Caco-2 (cell line): Measurements from ENCODE around the gene SF3B2. TPM values are rescaled to one million over a fixed set of nuclear protein-coding genes. Genes with fewer than 3 reads are reported as not detected.

Source experiments
- BruUV-seq: library from RNA; stranded (reverse); fragments of 400-500 nt; replicated peaks from 2 replicates; lab custom pipeline; 2021; lab: Mats Ljungman, UMichigan
- CTCF ChIA-PET: fragments of 300-600 bp; sonication (Branson Sonifier 250); formaldehyde crosslinking; loops from one replicate; lab custom pipeline; 2022; ENCODE audit warnings: antibody characterized with exemption; lab: Charles Lee
- POLR2A ChIA-PET: fragments of 300-600 bp; sonication (Branson Sonifier 250); formaldehyde crosslinking; loops from one replicate; lab custom pipeline; 2022; ENCODE audit warnings: antibody characterized with exemption; lab: Charles Lee
- DNase-seq, 2 experiments: peaks; one replicate each; pipeline versions ENCODE4 v3.0.0 to v3.0.0-alpha.2; 2020 to 2022
- H3K27me3 ChIP-seq: replicated peaks from 2 replicates; pipeline ENCODE4 v1.6.0; 2011; ENCODE audit warnings: low read length; ENCODE audit not compliant: control insufficient read depth, insufficient read depth
- H3K36me3 ChIP-seq: 2 replicates; pipeline ENCODE4 v1.5.1; 2011; ENCODE audit warnings: low read length; ENCODE audit not compliant: control insufficient read depth, insufficient read depth
- H3K4me1 ChIP-seq: fragments of 250-450 bp; sonication (Bioruptor Pico); 2 replicates; pipeline ENCODE4 v1.5.1; 2020; ENCODE audit warnings: mild to moderate bottlenecking
- H3K4me3 ChIP-seq: 2 replicates; pipeline ENCODE4 v1.5.1; 2011; ENCODE audit warnings: low read depth, mild to moderate bottlenecking, control low read depth, low read length
- H3K9me3 ChIP-seq: fragments of 250-450 bp; sonication (Bioruptor Pico); 2 replicates; pipeline ENCODE4 v1.5.1; 2020; ENCODE audit warnings: mild to moderate bottlenecking, moderate library complexity
- H3K27ac Mint-ChIP-seq: one replicate; pipeline ENCODE4 v1.8.0; 2022; ENCODE audit warnings: mixed read lengths; ENCODE audit not compliant: unreplicated experiment
- H3K27me3 Mint-ChIP-seq: one replicate; pipeline ENCODE4 v1.8.0; 2022; ENCODE audit warnings: mixed read lengths; ENCODE audit not compliant: insufficient read depth, unreplicated experiment
- H3K36me3 Mint-ChIP-seq: one replicate; pipeline ENCODE4 v1.8.0; 2022; ENCODE audit warnings: mild to moderate bottlenecking, mixed read lengths; ENCODE audit not compliant: insufficient read depth, unreplicated experiment
- H3K4me1 Mint-ChIP-seq: one replicate; pipeline ENCODE4 v1.8.0; 2022; ENCODE audit warnings: low read depth, mixed read lengths; ENCODE audit not compliant: unreplicated experiment
- H3K4me3 Mint-ChIP-seq: one replicate; pipeline ENCODE4 v1.8.0; 2022; ENCODE audit warnings: mild to moderate bottlenecking, moderate library complexity, mixed read lengths; ENCODE audit not compliant: unreplicated experiment
- H3K9me3 Mint-ChIP-seq: one replicate; pipeline ENCODE4 v1.8.0; 2022; ENCODE audit warnings: mixed read lengths; ENCODE audit not compliant: unreplicated experiment
- intact Hi-C: fragments of 100-400 bp; cut with micrococcal nuclease; formaldehyde crosslinking; loops from one replicate; pipeline ENCODE4 v1.10.0; 2022; ENCODE audit not compliant: unreplicated experiment
- total RNA-seq: library from RNA; stranded (reverse); gene quantifications from 2 replicates; pipeline ENCODE4 v1.2.3, GENCODE V29; 2022
- TF ChIP-seq, protein P1 (sequence below), 2 experiments: fragments of 200-600 bp in 1 of 2; IDR thresholded peaks; 1 replicate in 1 of 2; 2 replicates in 1 of 2; pipeline versions ENCODE4 v1.5.1 to v1.8.0; 2011 to 2022; ENCODE audit warnings: antibody characterized with exemption in 1 of 2, control low read depth in 1 of 2, inconsistent platforms in 1 of 2, low read depth in 1 of 2, low read length in 1 of 2, mild to moderate bottlenecking in 1 of 2, moderate library complexity in 1 of 2; ENCODE audit not compliant: insufficient read depth in 1 of 2, severe bottlenecking in 1 of 2, unreplicated experiment in 1 of 2

Gene SF3B2
- total RNA-seq, 1 experiment from 2014 or later: 224 TPM

DNA sequence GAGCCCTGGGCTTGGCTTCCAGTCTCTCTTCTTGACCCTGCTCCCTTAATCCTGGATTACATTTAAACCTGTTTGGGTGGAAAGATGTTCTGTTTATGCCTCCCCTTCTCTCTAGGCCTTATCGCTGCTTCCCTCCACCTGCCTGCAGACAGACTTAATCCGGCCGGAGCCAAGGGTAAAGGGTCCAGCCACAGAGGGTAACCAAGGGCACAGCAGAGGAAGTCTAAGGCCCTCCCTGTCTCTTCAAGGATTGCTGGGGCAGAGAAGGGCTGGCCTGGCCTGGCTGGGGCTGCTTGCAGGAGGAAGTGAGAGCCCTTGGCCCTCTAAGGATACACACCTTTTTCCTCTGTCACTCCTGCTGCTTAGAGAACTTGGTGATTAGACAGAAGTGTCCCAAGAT, 5.3 kb upstream of the SF3B2 start:
- CTCF ChIA-PET: no interaction called here
- Mint-ChIP-seq H3K4me1 (peaks cover 7% of the 10 kb centered on the region), H3K36me3 (no peaks in the 10 kb centered on the region), H3K27ac (no peak overlapping the region), H3K27me3 (no peaks in the 10 kb centered on the region), H3K9me3 (no peaks in the 10 kb centered on the region), H3K4me3 (no peak overlapping the region)
- Histone ChIP-seq H3K4me1 (peaks cover 11% of the 10 kb centered on the region), H3K9me3 (no peaks in the 10 kb centered on the region), H3K36me3 (no peaks in the 10 kb centered on the region), H3K27me3 (no peaks in the 10 kb centered on the region), H3K4me3 (no peak overlapping the region)
- intact Hi-C loops: no loop called here
- DNase-seq: no peak
- TF ChIP-seq, protein P1, sequence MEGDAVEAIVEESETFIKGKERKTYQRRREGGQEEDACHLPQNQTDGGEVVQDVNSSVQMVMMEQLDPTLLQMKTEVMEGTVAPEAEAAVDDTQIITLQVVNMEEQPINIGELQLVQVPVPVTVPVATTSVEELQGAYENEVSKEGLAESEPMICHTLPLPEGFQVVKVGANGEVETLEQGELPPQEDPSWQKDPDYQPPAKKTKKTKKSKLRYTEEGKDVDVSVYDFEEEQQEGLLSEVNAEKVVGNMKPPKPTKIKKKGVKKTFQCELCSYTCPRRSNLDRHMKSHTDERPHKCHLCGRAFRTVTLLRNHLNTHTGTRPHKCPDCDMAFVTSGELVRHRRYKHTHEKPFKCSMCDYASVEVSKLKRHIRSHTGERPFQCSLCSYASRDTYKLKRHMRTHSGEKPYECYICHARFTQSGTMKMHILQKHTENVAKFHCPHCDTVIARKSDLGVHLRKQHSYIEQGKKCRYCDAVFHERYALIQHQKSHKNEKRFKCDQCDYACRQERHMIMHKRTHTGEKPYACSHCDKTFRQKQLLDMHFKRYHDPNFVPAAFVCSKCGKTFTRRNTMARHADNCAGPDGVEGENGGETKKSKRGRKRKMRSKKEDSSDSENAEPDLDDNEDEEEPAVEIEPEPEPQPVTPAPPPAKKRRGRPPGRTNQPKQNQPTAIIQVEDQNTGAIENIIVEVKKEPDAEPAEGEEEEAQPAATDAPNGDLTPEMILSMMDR (IDR thresholded peaks at IDR 0.05; ENCODE audit: insufficient read depth in 1 of 2, low read depth in 1 of 2, low read length in 1 of 2, severe bottlenecking in 1 of 2, unreplicated experiment in 1 of 2): no peak
- no TSS peak for BruUV-seq
- POLR2A ChIA-PET: no interaction called here

DNA sequence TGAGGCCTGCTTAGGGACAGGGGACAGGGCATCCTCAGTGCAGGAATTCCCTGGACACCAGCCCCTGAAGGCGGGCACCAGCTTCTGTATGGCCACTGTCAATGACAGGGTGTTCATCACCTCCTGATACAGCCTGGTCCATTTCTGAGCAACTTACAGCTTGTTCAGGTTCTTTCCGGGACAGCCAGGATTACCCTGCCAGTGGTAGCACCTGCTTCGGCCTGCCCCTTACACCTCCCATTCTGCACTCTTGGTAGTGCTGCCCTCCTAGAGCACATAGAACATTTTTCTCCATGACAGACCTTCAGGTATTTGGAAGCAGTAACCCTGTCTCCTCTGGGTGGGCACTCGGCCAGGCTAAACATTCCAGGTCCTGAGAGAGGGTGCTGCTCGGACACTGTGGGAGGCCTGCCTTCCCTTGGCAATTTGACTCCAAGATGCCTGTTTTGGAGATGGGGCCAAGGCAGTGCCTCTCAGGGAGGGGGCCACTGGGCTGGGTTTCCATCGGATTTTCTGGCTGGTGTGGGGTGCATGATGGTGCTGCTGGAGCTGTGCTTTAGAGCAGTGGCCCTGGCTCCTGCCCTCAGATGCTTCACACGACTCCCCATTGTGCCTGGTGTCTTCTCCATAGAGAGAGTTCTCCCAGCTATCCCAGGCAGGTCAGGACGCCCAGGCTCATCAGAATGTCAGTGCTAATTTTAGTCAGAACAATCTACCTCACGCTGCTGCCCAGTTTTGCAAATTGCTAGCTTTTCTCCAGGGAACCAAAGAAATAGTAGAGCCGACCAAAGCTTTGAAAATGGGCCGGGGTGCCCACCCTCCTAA, 4.4 kb upstream of the SF3B2 start:
- Mint-ChIP-seq H3K27ac (no peak overlapping the region), H3K4me3 (no peak overlapping the region), H3K4me1 (peaks cover 7% of the 10 kb centered on the region), H3K27me3 (no peaks in the 10 kb centered on the region), H3K36me3 (peaks cover 8% of the 10 kb centered on the region), H3K9me3 (no peaks in the 10 kb centered on the region)
- DNase-seq: no peak
- Histone ChIP-seq H3K36me3 (no peaks in the 10 kb centered on the region), H3K27me3 (no peaks in the 10 kb centered on the region), H3K9me3 (no peaks in the 10 kb centered on the region), H3K4me1 (peaks cover 11% of the 10 kb centered on the region), H3K4me3 (no peak overlapping the region)
- intact Hi-C loops: no loop called here
- ChIA-PET POLR2A (no interaction called here), CTCF (interaction anchor here (0.6 kb wide), 1 partner anchor 21 kb away, joined by 3 read pairs; no protein-coding TSS in a partner anchor)
- no TSS peak for BruUV-seq
- TF ChIP-seq, protein P1 (IDR thresholded peaks at IDR 0.05; ENCODE audit: insufficient read depth in 1 of 2, low read depth in 1 of 2, low read length in 1 of 2, severe bottlenecking in 1 of 2, unreplicated experiment in 1 of 2): no peak

DNA sequence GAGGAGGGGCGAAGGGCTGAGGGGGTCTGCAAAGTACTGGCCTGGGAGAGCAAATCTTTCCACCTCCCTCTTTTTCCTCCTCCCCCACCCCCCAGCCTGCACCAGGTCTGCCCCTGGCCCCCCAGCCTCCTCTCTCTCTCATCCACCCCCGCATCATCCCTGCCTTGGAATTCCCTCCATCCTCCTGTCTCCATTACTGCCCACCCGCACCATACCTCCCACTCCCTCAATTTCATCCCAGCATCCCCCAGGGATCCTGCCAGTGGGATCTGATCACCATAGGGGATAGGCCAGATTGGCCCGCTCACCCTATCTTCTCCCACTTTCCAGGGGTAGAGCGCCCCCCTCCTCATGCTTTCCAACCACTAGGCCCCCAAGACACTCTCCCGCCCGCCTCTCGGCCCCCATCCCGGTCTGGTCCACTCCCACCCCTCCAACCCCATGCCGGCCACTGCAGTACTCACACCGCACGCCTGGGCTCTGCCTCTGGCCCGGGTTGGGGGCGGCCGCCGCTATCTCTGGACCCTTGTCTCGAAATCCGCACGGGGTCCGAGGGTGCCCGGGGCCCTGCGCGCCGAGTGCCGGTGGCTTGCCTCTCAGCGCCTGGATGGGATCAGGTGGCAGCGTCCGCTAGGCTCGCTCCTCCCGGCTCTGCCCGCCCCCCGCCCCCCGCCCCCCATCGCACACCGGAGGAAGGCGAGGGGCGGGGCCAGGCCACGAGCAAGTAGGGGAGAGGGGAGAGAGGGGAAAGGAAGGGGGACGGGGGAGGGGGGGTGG, 3.4 kb upstream of the SF3B2 start, which contains the start of gene GAL3ST3:
GAL3ST3 (minus strand) TSS at position 615 of the 777 bp plus-strand sequence. CDS start 3,746 bp downstream, outside the sequence.
- Mint-ChIP-seq H3K27me3 (no peaks in the 10 kb centered on the region), H3K4me1 (peaks cover 7% of the 10 kb centered on the region), H3K36me3 (peaks cover 16% of the 10 kb centered on the region), H3K9me3 (no peaks in the 10 kb centered on the region), H3K27ac (no peak within 1 kb of the TSS), H3K4me3 (no peak within 1 kb of the TSS)
- Histone ChIP-seq H3K4me1 (peaks cover 11% of the 10 kb centered on the region), H3K36me3 (peaks cover 3% of the 10 kb centered on the region), H3K4me3 (no peak within 1 kb of the TSS), H3K27me3 (no peaks in the 10 kb centered on the region), H3K9me3 (no peaks in the 10 kb centered on the region)
- TF ChIP-seq, protein P1 (IDR thresholded peaks at IDR 0.05; ENCODE audit: insufficient read depth in 1 of 2, low read depth in 1 of 2, low read length in 1 of 2, severe bottlenecking in 1 of 2, unreplicated experiment in 1 of 2): no peak
- no TSS peak for BruUV-seq
- DNase-seq: no peak
- intact Hi-C loops: no loop called here
- CTCF ChIA-PET: no interaction called here
- POLR2A ChIA-PET: no interaction called here
